ENCODE data around the gene GLYATL2. TPM values are rescaled to one million over a fixed set of nuclear protein-coding genes. Genes with fewer than 3 reads are reported as not detected.

GLYATL2 gene
- total and polyA plus RNA-seq, 2 donors from 2014 or later = not detected

DNA sequence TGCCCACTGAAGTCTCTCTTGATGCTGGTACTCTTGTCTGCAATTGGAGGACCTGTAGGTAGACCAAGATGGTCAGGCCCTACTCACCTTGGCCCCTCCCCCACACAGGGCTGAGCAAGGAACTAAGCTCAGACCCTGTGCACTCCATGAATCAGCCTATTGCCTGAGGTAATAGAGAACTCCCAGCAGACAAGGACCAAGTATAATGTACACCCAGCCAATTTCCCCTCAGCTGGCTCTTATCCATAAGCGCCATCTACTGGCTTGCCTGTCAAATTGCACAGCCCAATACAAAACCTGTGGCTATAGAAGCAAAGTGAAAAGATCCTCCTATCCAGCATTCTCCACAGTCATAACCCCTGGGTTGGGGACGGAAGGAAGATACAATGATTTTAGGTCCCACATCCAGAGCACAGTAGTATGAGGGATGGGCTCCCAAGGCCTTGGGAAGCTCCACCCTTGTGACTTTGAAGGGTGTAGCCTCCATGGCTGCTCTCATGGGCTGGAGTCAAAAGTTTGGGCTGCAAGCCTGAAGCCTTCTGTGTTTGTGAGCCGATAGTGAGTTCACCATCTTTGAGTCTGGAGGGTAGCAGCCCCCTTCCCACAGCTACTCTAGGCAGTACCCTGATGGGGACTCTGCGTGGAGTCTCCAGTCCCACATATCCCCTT, 56.0 kb downstream of the GLYATL2 start:
- Histone ChIP-seq H3K27me3 (ENCODE audit: control insufficient read depth, insufficient read depth, low read length) (no peaks in the 10 kb centered on the region), H3K27ac (ENCODE audit: low read depth in 2 of 2, low read length in 2 of 2) (peak overlapping the region in 1 of 2 donors; percentile 8), H3K4me3 (ENCODE audit: low read length in 3 of 3) (no peak overlapping the region), H3K36me3 (ENCODE audit: control insufficient read depth in 2 of 3, insufficient read depth in 3 of 3, low read length in 3 of 3) (no peaks in the 10 kb centered on the region), H3K4me1 (ENCODE audit: control insufficient read depth in 2 of 3, insufficient read depth in 2 of 3, low read depth in 1 of 3, low read length in 3 of 3) (no peaks in the 10 kb centered on the region), H3K9ac (ENCODE audit: low read length in 3 of 3) (no peak overlapping the region), H3K9me3 (ENCODE audit: control insufficient read depth in 2 of 3, insufficient read depth in 1 of 3, low read length in 3 of 3) (no peaks in the 10 kb centered on the region)
- TF ChIP-seq, protein P1, sequence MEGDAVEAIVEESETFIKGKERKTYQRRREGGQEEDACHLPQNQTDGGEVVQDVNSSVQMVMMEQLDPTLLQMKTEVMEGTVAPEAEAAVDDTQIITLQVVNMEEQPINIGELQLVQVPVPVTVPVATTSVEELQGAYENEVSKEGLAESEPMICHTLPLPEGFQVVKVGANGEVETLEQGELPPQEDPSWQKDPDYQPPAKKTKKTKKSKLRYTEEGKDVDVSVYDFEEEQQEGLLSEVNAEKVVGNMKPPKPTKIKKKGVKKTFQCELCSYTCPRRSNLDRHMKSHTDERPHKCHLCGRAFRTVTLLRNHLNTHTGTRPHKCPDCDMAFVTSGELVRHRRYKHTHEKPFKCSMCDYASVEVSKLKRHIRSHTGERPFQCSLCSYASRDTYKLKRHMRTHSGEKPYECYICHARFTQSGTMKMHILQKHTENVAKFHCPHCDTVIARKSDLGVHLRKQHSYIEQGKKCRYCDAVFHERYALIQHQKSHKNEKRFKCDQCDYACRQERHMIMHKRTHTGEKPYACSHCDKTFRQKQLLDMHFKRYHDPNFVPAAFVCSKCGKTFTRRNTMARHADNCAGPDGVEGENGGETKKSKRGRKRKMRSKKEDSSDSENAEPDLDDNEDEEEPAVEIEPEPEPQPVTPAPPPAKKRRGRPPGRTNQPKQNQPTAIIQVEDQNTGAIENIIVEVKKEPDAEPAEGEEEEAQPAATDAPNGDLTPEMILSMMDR (IDR thresholded peaks at IDR 0.05; ENCODE audit: borderline replicate concordance, extremely low read depth, insufficient read depth) = peak; percentile 84
- peak in 4 of 5 donors; percentile 41 to 72 (median 50) for DNase-seq
- intact Hi-C loops (cut with DNase I) = no loop called here
- FAIRE-seq = no peak

DNA sequence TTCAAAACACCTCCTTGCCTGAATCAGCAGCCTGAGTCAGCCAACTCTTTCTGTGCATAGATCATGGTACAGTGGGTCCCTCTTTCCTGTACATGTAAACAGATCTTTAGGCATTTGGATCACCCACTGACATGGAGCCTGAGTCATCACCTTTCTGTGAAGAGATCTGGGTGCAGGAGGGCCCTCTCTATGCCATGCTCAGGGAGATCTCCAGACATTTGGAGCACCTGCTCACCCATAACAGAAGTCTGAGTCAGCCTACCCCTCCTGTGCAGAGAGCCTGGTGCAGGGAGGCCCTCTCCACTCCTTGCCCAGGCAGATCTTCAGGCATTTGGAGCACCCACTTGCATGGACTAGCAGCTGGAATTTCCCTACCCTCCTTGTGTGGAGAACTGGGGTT, 56.6 kb downstream of the GLYATL2 start:
- no peaks in the 10 kb centered on the region for H3K36me3 ChIP-seq (ENCODE audit: control insufficient read depth in 2 of 3, insufficient read depth in 3 of 3, low read length in 3 of 3)
- TF ChIP-seq, protein P1 (IDR thresholded peaks at IDR 0.05; ENCODE audit: borderline replicate concordance, extremely low read depth, insufficient read depth) = no peak
- no peak overlapping the region for H3K9ac ChIP-seq (ENCODE audit: low read length in 3 of 3)
- H3K27me3 ChIP-seq (ENCODE audit: control insufficient read depth, insufficient read depth, low read length) = no peaks in the 10 kb centered on the region
- H3K9me3 ChIP-seq (ENCODE audit: control insufficient read depth in 2 of 3, insufficient read depth in 1 of 3, low read length in 3 of 3) = no peaks in the 10 kb centered on the region
- H3K4me3 ChIP-seq (ENCODE audit: low read length in 3 of 3) = no peak overlapping the region
- FAIRE-seq (no peak), DNase-seq (no peak)
- H3K27ac ChIP-seq (ENCODE audit: low read depth in 2 of 2, low read length in 2 of 2) = peak overlapping the region in 1 of 2 donors; percentile 8
- intact Hi-C loops (cut with DNase I) = no loop called here
- H3K4me1 ChIP-seq (ENCODE audit: control insufficient read depth in 2 of 3, insufficient read depth in 2 of 3, low read depth in 1 of 3, low read length in 3 of 3) = no peaks in the 10 kb centered on the region

DNA sequence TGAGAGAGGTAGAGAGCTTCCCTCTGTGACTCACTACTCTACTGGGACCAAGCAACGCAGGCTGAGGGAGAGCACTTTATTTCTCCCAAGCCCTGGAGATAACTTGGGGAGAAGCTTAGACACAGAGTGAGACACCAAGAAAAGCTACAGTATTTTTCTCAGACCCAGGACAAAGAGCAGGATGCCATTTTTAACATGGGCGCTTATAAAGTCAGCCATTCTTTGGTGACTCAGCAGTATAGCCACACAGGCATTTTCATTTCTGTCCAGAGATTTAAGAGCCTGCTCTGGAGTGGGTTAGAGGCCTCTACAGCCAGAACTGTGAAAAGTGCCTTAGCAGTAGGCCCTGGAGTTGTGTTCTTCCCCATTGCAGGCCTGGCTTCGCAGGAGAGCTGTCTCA, 57.8 kb downstream of the GLYATL2 start:
- DNase-seq (no peak), FAIRE-seq (no peak)
- intact Hi-C loops (cut with DNase I) = no loop called here
- no peaks in the 10 kb centered on the region for H3K9me3 ChIP-seq (ENCODE audit: control insufficient read depth in 2 of 3, insufficient read depth in 1 of 3, low read length in 3 of 3)
- H3K9ac ChIP-seq (ENCODE audit: low read length in 3 of 3) = no peak overlapping the region
- H3K27me3 ChIP-seq (ENCODE audit: control insufficient read depth, insufficient read depth, low read length) = no peaks in the 10 kb centered on the region
- no peaks in the 10 kb centered on the region for H3K36me3 ChIP-seq (ENCODE audit: control insufficient read depth in 2 of 3, insufficient read depth in 3 of 3, low read length in 3 of 3)
- no peak overlapping the region for H3K4me3 ChIP-seq (ENCODE audit: low read length in 3 of 3)
- TF ChIP-seq, protein P1 (IDR thresholded peaks at IDR 0.05; ENCODE audit: borderline replicate concordance, extremely low read depth, insufficient read depth) = no peak
- no peak overlapping the region for H3K27ac ChIP-seq (ENCODE audit: low read depth in 2 of 2, low read length in 2 of 2)
- no peaks in the 10 kb centered on the region for H3K4me1 ChIP-seq (ENCODE audit: control insufficient read depth in 2 of 3, insufficient read depth in 2 of 3, low read depth in 1 of 3, low read length in 3 of 3)

DNA sequence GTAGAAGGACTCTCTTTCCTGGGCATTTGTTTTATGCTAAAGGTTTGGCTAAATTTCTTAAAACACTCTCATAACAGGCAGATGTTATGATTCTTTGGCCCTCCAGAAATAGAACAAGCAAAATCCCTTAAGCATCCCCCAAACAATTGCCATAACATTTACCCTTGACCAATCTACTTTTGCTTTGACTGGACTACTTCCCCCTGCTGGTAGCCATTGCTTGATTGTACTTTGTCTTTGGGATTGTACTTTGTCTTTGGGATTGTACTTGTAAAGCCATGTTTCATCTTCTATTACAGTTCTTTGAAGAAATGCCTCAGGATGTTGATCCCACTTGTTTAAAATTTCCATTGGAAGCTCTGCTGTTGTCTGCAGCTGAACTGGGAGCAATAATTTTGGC, 59.5 kb downstream of the GLYATL2 start:
- no peaks in the 10 kb centered on the region for H3K9me3 ChIP-seq (ENCODE audit: control insufficient read depth in 2 of 3, insufficient read depth in 1 of 3, low read length in 3 of 3)
- intact Hi-C loops (cut with DNase I) = no loop called here
- no peak for FAIRE-seq
- no peak overlapping the region for H3K27ac ChIP-seq (ENCODE audit: low read depth in 2 of 2, low read length in 2 of 2)
- no peak for DNase-seq
- H3K9ac ChIP-seq (ENCODE audit: low read length in 3 of 3) = no peak overlapping the region
- no peaks in the 10 kb centered on the region for H3K4me1 ChIP-seq (ENCODE audit: control insufficient read depth in 2 of 3, insufficient read depth in 2 of 3, low read depth in 1 of 3, low read length in 3 of 3)
- TF ChIP-seq, protein P1 (IDR thresholded peaks at IDR 0.05; ENCODE audit: borderline replicate concordance, extremely low read depth, insufficient read depth) = no peak
- H3K4me3 ChIP-seq (ENCODE audit: low read length in 3 of 3) = no peak overlapping the region
- no peaks in the 10 kb centered on the region for H3K27me3 ChIP-seq (ENCODE audit: control insufficient read depth, insufficient read depth, low read length)
- no peaks in the 10 kb centered on the region for H3K36me3 ChIP-seq (ENCODE audit: control insufficient read depth in 2 of 3, insufficient read depth in 3 of 3, low read length in 3 of 3)
